T-helper 1 cell treated with Interleukin-12 subunit alpha and Interleukin-12 subunit beta and Interleukin-4 antibody, amounts not matched to agents 30 ng/mL and 1 ng/mL, for 36 hours (primary cell): ENCODE results near the gene LASP1. TPM values are rescaled to one million over a fixed set of nuclear protein-coding genes. Genes with fewer than 3 reads are reported as not detected.

Experiments used
- intact Hi-C: fragments of 100-400 bp; cut with micrococcal nuclease; formaldehyde crosslinking; loops from one replicate; pipeline ENCODE4 v1.15.1; 2024
- total RNA-seq: library from RNA; stranded (reverse); gene quantifications from 2 replicates; pipeline ENCODE4 v1.2.3, GENCODE V29; 2022

LASP1 gene
- total RNA-seq, 1 donor from 2014 or later = 217 TPM

DNA sequence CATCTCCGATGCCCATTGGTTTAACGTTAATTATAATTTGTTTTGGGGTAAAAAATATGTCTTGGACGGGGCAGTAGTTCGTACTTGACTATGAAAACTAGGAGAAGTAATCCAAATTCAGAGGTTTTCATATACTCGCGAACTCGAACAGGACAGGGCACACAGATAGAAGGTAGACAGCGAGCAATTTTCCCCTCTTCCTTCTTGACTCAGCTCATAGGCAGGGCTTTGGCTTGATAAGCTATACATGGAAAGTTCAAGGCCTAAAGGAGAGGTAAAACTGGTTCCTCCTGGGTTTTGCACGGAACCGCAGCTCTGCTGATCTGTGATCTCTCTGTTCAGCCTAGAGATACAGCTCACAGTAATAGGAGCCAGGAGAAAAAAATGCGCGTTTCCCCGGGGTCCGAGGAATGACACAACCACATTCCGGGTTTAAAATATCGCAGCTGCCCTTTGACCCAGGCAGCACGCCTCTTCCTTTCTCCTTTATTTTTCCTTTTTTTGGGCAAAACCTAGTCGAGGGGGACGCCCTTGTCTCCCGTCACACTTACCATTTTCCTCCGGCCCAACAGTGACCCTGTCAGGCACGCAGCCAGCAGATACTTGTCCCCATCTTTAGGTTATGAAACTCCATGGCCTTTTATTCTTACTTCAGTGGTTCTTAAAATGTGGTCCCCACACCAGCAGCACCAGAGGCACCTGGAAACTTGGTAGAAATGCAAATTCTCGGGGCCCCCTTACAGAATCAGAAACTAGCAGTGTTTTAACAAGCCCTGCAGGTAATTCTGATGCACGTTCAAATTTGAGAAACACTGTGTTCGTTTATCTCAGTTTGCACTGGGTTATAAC lies 1.7 kb upstream of the LASP1 start:
- intact Hi-C loops = loop anchor here (5.0 kb wide), 2 partner anchors 224 to 299 kb away; partner anchors contain the start of gene ARL5C

DNA sequence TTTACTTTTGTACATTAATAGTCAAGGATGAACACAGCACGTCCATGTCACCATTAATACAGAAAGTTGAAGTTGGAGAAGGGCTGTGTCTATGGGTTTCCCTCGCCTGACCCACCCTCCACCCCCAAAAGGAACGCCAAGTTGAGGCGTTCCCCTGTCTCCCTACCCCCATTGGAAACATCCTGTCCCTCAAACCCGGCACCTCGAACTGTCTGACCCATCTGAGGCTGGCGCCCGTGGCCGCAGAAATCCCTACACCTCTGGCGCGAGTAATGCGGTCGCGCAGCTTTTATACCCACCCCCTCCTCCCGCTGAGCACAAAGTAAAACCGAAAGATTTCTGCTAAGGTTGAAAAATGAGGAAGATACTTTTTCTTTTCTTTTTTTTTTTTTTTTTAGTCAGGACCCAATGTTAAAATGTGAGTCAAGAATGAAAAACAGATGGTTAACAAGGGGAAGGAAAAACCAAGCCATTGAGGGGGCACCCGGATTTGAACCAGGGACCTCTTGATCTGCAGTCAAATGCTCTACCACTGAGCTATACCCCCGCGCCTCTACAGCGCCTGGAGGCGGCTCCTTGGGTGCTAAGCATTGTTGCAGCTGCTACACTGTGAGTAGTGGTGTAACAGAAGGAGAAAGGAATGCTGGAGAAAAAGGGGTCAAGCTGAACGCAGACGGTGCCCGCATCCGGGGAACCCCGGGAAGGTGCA lies 887 bp upstream of the LASP1 start:
- intact Hi-C loops = loop anchor here (1.0 to 5.0 kb wide), 8 partner anchors 16 to 298 kb away; partner anchors contain the start of genes ARL5C, CWC25, PSMB3 and RPL23

DNA sequence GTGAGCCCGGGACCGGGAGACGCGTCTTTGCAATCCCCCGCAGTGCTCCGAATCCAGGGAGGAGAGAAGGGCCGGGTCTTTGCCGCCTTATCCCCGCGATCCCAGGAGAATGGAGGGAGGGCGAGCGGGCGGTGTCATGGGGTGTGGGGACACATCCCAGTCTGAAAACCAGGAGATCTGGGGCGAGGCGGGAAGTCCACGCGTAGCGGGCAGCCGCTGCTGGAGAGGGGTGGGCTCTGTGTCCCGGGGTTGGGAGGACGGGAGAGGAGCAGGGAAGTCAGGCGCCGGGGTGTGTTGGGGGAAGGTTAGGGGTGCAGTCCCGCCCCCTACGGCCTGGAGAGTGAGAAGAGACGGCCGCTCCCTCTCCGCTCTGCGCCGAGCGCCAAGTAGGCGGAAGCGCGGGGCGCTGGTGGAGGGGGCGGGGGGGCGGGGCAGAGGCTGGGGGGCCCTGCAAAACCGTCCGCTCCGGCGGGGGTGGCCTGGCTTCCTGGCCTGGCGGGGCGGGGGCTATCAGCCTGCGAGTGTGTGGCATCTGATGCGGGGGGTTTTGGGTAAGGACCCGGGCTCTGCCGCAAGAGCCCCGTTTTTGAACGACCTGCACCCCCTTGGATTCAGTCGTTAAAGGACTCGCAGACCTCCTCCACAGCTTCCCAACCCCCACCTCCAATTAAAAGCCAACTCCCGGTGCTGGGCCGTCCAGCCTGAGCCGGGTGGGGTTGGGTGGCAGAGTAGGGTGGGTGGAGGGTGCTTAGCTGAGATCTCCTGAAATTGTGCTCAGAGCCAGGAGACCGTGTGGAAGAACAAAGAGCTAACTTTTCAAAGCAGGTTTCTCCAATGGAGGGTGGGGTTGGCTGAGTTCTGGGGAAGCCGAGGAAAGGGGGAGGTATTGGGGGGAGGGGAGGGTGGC lies 654 bp downstream of the LASP1 start:
- intact Hi-C loops = loop anchor here (1.0 to 2.0 kb wide), 5 partner anchors 28 to 186 kb away; partner anchors contain the start of genes FBXO47 and LASP1NB

- intact Hi-C loops = loop anchor here (1.0 to 2.0 kb wide), 4 partner anchors 27 to 185 kb away; partner anchors contain the start of gene LASP1NB
Measured at GRCh38 chr17:38871247-38872015, 1.6 kb downstream of the LASP1 start.

- intact Hi-C loops = no loop called here
Measured at GRCh38 chr17:38872027-38872511, 2.2 kb downstream of the LASP1 start.

DNA sequence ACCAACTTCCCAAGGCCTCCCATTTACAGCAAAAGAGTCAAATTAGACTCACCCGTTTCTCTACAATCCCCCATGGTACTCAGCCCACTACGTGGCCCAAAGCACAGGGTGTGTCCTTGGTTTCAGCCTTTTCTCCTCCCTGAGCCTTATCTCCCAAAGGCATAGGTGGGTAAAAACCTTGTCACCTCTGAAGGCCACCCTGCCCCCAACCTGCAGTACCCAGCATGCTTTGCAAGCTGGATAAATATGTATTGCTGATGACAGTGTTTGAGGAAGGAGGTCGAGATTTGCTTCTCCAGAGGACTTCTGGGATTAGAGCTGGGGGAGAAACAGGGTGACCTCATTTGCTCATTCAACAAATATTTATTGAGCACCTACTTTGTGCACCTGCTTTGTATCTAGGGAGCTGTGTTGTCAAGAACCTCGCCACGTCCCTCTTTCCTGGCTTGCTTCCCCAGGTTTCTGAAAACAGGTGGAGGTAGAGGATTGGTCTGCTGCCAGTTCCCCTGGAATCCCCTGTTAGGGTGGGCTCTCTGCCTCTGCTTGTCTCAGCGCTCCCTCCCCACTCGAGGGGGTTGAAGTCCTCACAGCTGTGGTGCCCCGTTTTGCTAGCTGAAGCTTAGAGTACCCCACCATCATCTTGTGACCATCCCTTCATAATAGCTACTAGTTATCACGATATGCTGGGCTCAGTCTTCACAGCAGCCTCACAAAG lies 3.0 kb downstream of the LASP1 start:
- intact Hi-C loops = no loop called here

DNA sequence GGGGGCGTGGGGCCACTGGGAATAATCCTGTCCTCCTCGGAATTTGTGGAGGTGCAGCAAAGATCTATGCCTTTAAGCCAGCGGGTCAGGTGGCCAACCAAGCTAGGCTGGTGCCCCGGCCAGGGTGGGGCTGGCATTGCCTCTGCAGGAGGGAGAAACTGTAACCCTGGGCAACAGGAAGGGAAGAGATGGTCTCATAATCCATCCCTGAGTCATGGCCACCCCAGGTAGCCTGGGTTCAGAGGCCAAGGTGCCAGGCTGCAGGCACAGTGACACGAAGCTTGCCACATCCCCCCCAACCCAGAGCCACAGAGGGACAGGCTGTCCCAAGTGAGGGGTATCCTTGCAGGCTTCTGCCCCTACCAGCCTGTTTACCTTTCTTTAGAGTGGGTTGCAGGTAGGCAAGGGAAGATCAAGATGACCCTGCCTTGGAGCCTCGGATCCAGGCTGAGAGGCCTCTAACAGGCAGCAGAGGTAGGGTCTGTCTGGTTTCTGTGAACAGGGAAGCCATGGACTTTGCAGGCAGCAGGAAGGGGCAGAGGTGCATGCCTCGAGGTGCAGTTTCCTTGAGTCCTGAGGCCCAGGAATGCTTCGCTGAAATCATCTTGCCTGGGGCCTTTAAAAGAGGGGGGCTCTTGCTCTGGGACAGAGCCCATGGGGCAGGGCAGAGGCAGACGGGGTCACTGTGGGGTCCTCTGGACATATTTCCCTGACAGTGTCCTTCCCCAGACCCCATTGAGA lies 4.0 kb downstream of the LASP1 start:
- intact Hi-C loops = no loop called here

DNA sequence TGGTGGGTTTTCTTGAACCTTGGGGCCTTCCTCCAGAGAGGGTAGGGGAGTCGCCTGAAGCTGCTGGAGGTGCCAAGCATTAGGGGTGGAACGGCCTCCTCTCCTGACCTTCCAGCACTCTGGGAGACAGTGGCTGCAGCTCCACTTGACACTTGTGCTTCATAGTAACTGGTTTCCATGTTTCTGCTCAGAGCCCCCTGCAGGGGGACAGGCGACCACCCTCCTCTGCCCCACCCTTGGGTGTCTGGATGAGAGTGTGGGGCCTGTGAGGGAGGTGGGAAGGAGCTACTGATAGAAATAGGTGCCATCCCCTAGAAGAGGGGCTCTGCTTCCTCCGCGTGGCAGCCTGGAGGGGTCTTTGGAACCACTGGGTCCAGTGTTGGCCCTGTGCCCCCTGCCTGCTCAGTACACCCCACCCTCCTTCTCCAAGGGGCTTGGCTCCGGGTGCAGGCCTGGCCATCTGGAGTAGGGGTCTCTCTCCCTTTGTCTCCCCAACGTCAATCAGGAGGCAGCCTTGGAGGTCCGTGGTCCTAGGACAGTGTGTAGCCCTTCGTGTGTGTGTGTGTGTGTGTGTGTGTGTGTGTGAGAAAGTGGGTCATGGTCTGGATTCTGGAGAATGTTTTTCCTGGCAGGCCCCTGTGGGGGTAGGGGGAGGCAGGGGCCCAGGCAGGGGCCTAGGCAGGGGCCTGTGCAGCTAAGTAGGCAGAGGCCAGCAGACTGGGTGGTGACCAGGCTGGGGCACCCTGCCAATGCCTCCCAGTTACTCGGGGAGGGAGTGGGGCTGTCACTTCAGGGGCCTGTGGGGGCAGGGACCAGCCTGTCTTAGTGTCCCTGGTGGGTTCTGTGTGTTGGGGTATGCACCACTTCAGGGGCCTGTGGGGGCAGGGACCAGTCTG lies 4.9 kb downstream of the LASP1 start:
- intact Hi-C loops = no loop called here

GRCh38 chr17:38875477-38876075 lies 5.7 kb downstream of the LASP1 start:
- intact Hi-C loops = no loop called here

DNA sequence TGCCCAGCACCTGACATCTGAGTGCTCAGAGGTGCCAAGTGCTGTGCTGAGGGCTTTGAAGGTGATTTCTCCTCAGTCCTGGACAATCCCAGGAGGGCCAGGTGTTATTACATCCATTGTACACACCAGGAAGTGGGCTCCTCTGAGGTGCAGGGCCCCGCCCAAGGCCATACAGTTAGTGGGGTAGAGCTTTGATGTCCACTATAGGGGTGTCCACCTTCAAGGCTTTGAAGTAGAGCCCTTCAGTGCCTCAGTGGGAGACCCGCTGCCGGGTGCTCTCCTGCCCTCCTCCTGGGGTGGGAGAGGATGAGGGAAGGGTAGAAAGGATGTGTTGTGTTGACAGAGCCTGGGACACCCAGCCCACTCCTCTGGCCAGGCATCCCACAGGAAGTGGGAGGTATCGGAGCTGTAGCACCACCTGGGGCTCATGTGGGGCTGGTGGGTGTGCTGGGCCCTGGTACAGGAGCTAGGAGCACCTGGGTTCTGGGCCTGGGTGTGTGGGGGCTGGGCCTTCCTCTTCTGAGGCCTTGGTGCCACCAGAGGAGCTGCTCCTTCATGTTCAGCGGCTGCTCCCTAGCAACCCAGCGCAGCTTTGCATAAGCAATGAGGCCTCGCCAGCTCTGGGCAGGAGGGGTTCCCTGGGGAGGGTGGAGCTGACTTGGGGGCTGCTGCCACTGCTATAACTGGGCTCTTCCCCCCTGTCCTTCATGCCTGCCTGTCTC lies 7.4 kb downstream of the LASP1 start:
- intact Hi-C loops = no loop called here

DNA sequence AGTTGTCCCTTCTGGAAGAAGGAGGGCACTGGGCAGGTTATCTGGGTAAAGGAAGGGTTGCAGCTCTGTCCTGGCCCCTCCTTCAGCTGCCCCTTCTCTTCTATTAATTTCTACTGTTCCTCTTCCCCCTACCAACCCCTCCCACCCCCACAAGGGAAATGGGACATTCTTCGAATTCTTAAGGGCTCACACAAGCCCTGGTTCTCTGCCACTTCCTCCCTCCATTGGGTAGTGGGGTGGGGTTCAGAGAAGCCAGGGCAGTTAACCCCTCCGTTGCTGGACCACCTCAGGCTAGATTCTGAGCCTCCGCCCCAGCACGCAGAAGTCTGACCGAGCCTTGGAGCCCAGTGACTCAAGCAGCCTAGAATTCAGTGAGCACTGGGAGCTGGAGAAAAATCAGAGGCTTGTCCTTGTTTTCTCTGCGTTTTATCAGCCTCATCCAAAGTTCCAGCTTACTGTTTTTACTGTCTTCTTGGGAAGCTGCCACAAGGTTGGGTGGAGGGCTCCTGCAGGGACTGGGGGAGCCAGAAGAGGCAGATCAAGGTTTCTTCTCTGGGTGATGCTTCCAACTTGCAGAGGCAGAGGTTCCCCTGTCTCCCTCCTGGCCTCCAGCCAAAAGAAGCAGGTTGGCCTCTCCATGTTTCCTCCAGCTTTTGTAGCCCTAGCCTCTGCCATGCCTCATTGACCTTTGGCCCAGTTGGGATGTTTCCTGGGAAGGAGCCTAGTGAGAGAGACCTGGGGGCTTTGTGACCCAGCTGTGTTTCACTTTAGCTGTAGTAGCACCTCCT lies 10.2 kb downstream of the LASP1 start:
- intact Hi-C loops = no loop called here

DNA sequence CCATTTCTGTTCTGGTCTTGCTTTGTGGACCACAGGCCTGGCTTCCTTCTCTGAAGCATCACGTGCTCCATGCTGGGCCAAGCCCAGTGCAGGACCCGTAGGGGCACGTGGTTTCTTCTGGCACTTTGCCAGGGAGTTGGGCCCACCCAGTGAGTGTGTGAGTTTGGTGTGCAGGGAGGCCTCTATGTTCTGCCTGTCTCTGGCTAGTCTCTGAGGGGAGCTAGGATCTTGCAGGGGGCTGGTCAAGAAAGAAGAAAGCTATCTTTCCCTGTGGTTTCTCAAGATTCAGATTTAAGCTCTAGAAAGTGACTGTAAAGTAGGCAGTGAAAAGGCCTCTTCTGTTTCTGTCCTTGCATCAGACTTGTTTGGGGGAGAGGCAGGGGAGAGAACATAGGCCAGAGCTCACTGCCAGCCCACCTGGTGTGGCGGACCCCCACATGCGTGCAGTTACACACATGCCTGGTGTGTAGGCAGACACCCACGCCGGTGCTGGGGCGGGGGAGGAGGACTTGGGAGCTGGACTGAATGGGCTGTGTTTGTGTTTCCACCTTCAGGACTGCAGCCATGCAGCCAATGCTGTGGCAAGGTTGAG lies 11.8 kb downstream of the LASP1 start:
- intact Hi-C loops = no loop called here

DNA sequence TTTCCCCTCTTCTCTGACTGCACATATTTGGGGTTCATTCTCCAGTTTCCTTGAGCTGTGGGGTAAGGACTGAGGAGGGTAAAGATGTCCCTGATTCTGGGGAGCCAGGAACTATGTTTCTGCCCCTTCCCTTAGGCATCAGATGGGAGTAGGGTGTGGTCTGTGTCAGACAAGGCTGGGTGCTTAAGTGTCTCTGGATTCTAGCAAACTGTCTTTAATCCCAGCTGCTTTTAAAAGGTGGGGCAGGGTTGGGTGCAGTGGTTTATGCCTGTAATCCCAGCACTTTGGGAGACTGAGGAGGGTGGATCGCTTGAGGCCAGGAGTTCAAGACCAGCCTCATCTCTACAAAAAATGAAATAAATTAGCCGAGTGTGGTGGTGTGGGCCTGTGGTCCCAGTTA lies 13.0 kb downstream of the LASP1 start:
- intact Hi-C loops = loop anchor here (1.0 kb wide), 2 partner anchors 15 to 30 kb away; partner anchors contain the start of gene RPL23

DNA sequence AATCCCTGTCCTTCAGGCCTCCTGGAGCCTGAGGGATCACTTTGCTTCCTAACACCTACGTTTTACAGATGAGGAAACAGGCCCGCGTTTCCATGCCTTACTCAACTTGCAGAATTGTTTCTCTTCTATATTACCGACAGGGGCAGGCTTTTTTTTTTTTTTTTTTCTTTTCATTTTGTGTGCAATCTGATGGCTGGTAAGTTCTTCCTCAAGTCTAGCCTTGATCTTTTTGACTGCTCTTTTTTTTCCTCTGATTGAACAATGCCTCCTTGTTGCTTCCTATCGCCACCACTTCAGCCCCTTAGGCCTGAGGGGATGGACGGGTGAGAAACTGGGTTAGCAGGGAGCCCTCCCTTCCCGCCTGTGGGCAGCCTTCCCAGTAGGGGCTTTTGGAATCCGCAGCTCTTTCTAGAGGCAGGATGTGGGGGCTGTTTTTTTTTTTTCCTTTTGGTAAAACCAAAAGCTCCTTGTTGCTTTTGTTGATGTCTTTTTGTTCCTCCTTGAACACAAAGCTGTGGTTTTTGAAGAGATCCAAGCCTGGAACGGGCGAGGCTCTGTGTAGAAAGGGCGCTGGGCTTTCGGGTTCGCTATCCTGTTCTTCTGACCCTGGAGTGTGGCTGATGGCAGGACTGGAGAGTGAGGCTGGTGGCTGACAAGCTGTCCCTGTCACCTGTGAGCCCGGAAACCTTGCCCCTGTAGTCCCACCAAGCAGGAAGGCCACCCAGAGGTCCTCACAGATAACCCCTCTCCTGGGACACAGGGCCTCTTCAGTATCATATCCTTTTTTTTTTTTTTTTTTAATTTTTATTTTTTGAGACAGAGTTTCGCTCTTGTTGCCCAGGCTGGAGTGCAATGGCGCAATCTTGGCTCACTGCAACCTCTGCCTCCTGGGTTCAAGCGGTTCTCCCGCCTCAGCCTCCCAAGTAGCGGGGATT lies 14.0 kb downstream of the LASP1 start:
- intact Hi-C loops = loop anchor here (1.0 kb wide), 2 partner anchors 14 to 31 kb away; partner anchors contain the start of gene RPL23
